HFF-Myc (cell line): ENCODE data around the gene FKBP7.
A peak's percentile ranks its signal among the peaks of the same experiment; 100 is the strongest.

Experiments used
- DNase-seq: peaks from one replicate; pipeline ENCODE4 v3.0.0-alpha.2; 2011; ENCODE audit warnings: low read depth; ENCODE audit errors: extremely low read depth
- H3K4me3 ChIP-seq: replicated peaks from 2 replicates; pipeline ENCODE4 v1.5.1; 2011; ENCODE audit warnings: low read depth, mild to moderate bottlenecking, control low read depth, low read length
- TF ChIP-seq, protein P1 (sequence below): IDR thresholded peaks from 2 replicates; pipeline ENCODE4 v1.5.1; 2012; ENCODE audit warnings: mild to moderate bottlenecking, low read depth, low read length, control low read depth; ENCODE audit errors: missing control alignments

FKBP7 gene

GRCh38 chr2:178418426-178418825 is 60.0 kb downstream of the FKBP7 start:
- DNase-seq = no peak
- no peak overlapping the region for H3K4me3 ChIP-seq
- TF ChIP-seq, protein P1, sequence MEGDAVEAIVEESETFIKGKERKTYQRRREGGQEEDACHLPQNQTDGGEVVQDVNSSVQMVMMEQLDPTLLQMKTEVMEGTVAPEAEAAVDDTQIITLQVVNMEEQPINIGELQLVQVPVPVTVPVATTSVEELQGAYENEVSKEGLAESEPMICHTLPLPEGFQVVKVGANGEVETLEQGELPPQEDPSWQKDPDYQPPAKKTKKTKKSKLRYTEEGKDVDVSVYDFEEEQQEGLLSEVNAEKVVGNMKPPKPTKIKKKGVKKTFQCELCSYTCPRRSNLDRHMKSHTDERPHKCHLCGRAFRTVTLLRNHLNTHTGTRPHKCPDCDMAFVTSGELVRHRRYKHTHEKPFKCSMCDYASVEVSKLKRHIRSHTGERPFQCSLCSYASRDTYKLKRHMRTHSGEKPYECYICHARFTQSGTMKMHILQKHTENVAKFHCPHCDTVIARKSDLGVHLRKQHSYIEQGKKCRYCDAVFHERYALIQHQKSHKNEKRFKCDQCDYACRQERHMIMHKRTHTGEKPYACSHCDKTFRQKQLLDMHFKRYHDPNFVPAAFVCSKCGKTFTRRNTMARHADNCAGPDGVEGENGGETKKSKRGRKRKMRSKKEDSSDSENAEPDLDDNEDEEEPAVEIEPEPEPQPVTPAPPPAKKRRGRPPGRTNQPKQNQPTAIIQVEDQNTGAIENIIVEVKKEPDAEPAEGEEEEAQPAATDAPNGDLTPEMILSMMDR = no peak

DNA sequence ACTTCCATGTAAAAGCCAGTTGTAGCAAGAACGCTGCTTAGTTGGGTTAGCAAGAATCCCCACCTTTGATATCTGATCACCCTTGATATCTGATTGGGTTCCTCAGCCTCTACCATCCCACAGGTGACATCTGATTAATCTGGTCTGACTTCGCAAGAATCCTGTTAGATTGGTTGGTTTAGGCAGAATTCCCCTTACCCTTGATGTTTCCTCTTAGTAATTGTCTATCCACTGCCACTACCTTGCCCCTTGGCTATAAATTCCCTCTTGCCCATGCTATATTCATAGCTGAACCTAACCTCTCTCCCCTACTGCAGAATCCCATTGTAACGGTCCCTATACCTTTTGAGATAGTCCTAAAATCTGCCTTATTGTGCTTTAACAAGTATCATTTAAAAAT is 60.5 kb downstream of the FKBP7 start:
- TF ChIP-seq, protein P1 = no peak
- no peak for DNase-seq
- H3K4me3 ChIP-seq = no peak overlapping the region

- DNase-seq = no peak
- no peak overlapping the region for H3K4me3 ChIP-seq
- TF ChIP-seq, protein P1 = no peak
Observed at GRCh38 chr2:178415979-178416378, 62.4 kb downstream of the FKBP7 start.

- DNase-seq = peak; percentile 94
- peak overlapping the region; percentile 50 for H3K4me3 ChIP-seq
- TF ChIP-seq, protein P1 = peak; percentile 96
Observed at GRCh38 chr2:178414266-178415247, 63.8 kb downstream of the FKBP7 start.
